ENCODE results near the gene RERG. TPM values are rescaled to one million over a fixed set of nuclear protein-coding genes. Genes with fewer than 3 reads are reported as not detected.

RERG gene
- total and polyA plus RNA-seq, 4 donors = 1.0 to 1.4 (median 1.1) TPM

DNA sequence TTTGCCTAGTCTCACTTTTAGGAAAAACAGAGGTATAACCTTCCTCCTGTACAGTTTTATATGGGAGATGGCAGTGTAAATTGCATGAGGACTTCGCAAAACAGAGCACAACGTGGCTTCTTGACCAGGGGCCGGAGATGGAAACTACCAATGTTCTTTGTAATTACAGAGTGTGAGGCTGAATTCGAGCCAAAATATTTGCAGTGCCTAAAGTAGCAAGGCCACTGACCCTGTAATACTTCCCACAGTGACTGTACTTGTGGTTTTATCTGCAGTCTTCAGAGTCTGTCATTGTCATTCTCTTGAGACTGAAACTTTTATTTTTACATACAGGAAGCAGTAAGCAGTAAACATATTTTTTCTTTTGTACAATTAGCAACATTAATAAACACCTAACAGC lies 98.9 kb downstream of the RERG start:
- Histone ChIP-seq H3K9ac (ENCODE audit: low read depth in 1 of 2, low read length in 2 of 2) (no peak overlapping the region), H3K4me3 (ENCODE audit: low read depth in 1 of 3, low read length in 3 of 3) (no peak overlapping the region), H3K27ac (ENCODE audit: low read depth in 1 of 2, low read length in 2 of 2) (no peak overlapping the region), H3K9me3 (ENCODE audit: control insufficient read depth in 4 of 4, low read length in 3 of 4) (no peaks in the 10 kb centered on the region), H3K27me3 (ENCODE audit: control insufficient read depth in 4 of 4, insufficient read depth in 4 of 4, low read length in 3 of 4) (no peaks in the 10 kb centered on the region), H3K36me3 (ENCODE audit: control insufficient read depth in 4 of 4, insufficient read depth in 3 of 4, low read depth in 1 of 4, low read length in 3 of 4) (no peaks in the 10 kb centered on the region), H3K4me1 (ENCODE audit: control insufficient read depth in 4 of 4, insufficient read depth in 4 of 4, low read length in 3 of 4) (no peaks in the 10 kb centered on the region)
- TF ChIP-seq ATF3 (IDR thresholded peaks at IDR 0.05) (no peak), RXRA (IDR thresholded peaks at IDR 0.05) (peak; percentile 45 to 55), NR2F2 (IDR thresholded peaks at IDR 0.05) (peak; percentile 80)
- no peak for DNase-seq (ENCODE audit: low spot score)
- 68% methylated on average over 4 of the region's 4 CpGs for WGBS

GRCh38 chr12:15118955-15119354 lies 102.3 kb downstream of the RERG start:
- no peaks in the 10 kb centered on the region for H3K9me3 ChIP-seq (ENCODE audit: control insufficient read depth in 4 of 4, low read length in 3 of 4)
- H3K36me3 ChIP-seq (ENCODE audit: control insufficient read depth in 4 of 4, insufficient read depth in 3 of 4, low read depth in 1 of 4, low read length in 3 of 4) = no peaks in the 10 kb centered on the region
- no peak overlapping the region for H3K9ac ChIP-seq (ENCODE audit: low read depth in 1 of 2, low read length in 2 of 2)
- no peak for TF ChIP-seq ATF3 (IDR thresholded peaks at IDR 0.05)
- no peak for TF ChIP-seq EGR1 (IDR thresholded peaks at IDR 0.05; ENCODE audit: low read depth in 2 of 2)
- TF ChIP-seq RAD21 (IDR thresholded peaks at IDR 0.05) = no peak
- TF ChIP-seq REST (IDR thresholded peaks at IDR 0.05) = no peak
- TF ChIP-seq, protein P1, sequence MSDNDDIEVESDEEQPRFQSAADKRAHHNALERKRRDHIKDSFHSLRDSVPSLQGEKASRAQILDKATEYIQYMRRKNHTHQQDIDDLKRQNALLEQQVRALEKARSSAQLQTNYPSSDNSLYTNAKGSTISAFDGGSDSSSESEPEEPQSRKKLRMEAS (IDR thresholded peaks at IDR 0.05) = no peak
- TF ChIP-seq TAF1 (conservative IDR thresholded peaks at IDR 0.05) = no peak
- TF ChIP-seq SP1 (IDR thresholded peaks at IDR 0.05) = no peak
- no peak for TF ChIP-seq FOXA2 (IDR thresholded peaks at IDR 0.05)
- TF ChIP-seq, protein P2, sequence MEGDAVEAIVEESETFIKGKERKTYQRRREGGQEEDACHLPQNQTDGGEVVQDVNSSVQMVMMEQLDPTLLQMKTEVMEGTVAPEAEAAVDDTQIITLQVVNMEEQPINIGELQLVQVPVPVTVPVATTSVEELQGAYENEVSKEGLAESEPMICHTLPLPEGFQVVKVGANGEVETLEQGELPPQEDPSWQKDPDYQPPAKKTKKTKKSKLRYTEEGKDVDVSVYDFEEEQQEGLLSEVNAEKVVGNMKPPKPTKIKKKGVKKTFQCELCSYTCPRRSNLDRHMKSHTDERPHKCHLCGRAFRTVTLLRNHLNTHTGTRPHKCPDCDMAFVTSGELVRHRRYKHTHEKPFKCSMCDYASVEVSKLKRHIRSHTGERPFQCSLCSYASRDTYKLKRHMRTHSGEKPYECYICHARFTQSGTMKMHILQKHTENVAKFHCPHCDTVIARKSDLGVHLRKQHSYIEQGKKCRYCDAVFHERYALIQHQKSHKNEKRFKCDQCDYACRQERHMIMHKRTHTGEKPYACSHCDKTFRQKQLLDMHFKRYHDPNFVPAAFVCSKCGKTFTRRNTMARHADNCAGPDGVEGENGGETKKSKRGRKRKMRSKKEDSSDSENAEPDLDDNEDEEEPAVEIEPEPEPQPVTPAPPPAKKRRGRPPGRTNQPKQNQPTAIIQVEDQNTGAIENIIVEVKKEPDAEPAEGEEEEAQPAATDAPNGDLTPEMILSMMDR (IDR thresholded peaks at IDR 0.05; ENCODE audit: low read depth, low read length, missing input control) = no peak
- no peak for TF ChIP-seq FOXA1 (IDR thresholded peaks at IDR 0.05)
- TF ChIP-seq JUND (IDR thresholded peaks at IDR 0.05) = no peak
- no peak for TF ChIP-seq HNF4A (conservative IDR thresholded peaks at IDR 0.05)
- no peak for TF ChIP-seq YY1 (IDR thresholded peaks at IDR 0.05)
- no peak for TF ChIP-seq NR2F2 (IDR thresholded peaks at IDR 0.05)
- TF ChIP-seq RXRA (IDR thresholded peaks at IDR 0.05) = no peak
- no peak for TF ChIP-seq GABPA (IDR thresholded peaks at IDR 0.05 in 1 of 2, conservative IDR thresholded peaks at IDR 0.05 in 1 of 2)
- TF ChIP-seq, protein P3, sequence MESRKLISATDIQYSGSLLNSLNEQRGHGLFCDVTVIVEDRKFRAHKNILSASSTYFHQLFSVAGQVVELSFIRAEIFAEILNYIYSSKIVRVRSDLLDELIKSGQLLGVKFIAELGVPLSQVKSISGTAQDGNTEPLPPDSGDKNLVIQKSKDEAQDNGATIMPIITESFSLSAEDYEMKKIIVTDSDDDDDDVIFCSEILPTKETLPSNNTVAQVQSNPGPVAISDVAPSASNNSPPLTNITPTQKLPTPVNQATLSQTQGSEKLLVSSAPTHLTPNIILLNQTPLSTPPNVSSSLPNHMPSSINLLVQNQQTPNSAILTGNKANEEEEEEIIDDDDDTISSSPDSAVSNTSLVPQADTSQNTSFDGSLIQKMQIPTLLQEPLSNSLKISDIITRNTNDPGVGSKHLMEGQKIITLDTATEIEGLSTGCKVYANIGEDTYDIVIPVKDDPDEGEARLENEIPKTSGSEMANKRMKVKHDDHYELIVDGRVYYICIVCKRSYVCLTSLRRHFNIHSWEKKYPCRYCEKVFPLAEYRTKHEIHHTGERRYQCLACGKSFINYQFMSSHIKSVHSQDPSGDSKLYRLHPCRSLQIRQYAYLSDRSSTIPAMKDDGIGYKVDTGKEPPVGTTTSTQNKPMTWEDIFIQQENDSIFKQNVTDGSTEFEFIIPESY (IDR thresholded peaks at IDR 0.05) = no peak
- H3K4me1 ChIP-seq (ENCODE audit: control insufficient read depth in 4 of 4, insufficient read depth in 4 of 4, low read length in 3 of 4) = no peaks in the 10 kb centered on the region
- no peak overlapping the region for H3K27ac ChIP-seq (ENCODE audit: low read depth in 1 of 2, low read length in 2 of 2)
- H3K4me3 ChIP-seq (ENCODE audit: low read depth in 1 of 3, low read length in 3 of 3) = no peak overlapping the region
- WGBS = 0% methylated on average over 1 of the region's 1 CpG
- DNase-seq (ENCODE audit: low spot score) = no peak
- H3K27me3 ChIP-seq (ENCODE audit: control insufficient read depth in 4 of 4, insufficient read depth in 4 of 4, low read length in 3 of 4) = no peaks in the 10 kb centered on the region
